ENCODE data around the gene ARL5C. TPM values are rescaled to one million over a fixed set of nuclear protein-coding genes. Genes with fewer than 3 reads are reported as not detected.

The ARL5C gene
- total RNA-seq, 1 donor from 2014 or later, result not detected

DNA sequence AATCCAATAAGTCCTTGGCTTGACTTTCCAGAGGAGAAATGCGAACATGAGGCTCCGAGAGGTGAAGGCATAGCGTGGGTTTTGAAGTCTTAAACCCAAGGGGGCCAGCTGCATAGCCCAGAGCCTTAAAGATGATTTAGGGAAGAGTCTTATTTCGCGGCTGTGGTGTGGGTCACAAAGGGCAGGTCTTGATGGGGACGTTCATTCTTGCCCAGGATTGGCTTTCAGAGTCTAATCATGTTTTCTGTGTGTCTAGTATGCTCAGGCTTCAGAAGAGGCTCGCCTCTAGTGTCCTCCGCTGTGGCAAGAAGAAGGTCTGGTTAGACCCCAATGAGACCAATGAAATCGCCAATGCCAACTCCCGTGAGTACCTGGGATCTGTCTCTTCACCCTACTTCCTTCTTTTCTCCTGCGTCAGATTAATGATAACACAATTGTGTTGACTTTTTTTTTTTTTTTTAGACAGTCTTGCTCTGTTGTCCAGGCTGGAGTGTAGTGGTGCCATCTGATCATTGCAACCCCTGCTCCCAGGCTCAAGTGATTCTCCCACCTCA is 35.1 kb upstream of the ARL5C start:
- H3K36me3 Mint-ChIP-seq (ENCODE audit: low read depth), result peaks cover 25% of the 10 kb centered on the region
- peak overlapping the region; percentile 99 for H3K27ac Mint-ChIP-seq (ENCODE audit: unreplicated experiment)
- no peaks in the 10 kb centered on the region for H3K9me3 Mint-ChIP-seq
- peaks cover 38% of the 10 kb centered on the region for H3K4me1 Mint-ChIP-seq
- TF ChIP-seq CTCF (conservative IDR thresholded peaks at IDR 0.05), result no peak
- peak overlapping the region; percentile 92 for H3K4me3 Mint-ChIP-seq
- no peaks in the 10 kb centered on the region for H3K27me3 Mint-ChIP-seq (ENCODE audit: low read depth)
- DNase-seq (ENCODE audit: low read depth, low spot score), result no peak

GRCh38 chr17:39200070-39200879 is 34.3 kb upstream of the ARL5C start, which contains the start of gene RPL19:
TSS of gene RPL19 (plus strand) at chr17:39200283. CDS start at chr17:39200345, 62 bp downstream.
- no peak for TF ChIP-seq CTCF (conservative IDR thresholded peaks at IDR 0.05)
- Mint-ChIP-seq H3K27me3 (ENCODE audit: low read depth) (no peaks in the 10 kb centered on the region), H3K27ac (ENCODE audit: unreplicated experiment) (peak within 1 kb of the TSS; percentile 99), H3K9me3 (no peaks in the 10 kb centered on the region), H3K4me1 (peaks cover 38% of the 10 kb centered on the region), H3K36me3 (ENCODE audit: low read depth) (peaks cover 25% of the 10 kb centered on the region), H3K4me3 (peak within 1 kb of the TSS; percentile 92)
- DNase-seq (ENCODE audit: low read depth, low spot score), result peak; percentile 71

- Mint-ChIP-seq H3K4me3 (peak overlapping the region; percentile 92), H3K4me1 (peaks cover 41% of the 10 kb centered on the region), H3K36me3 (ENCODE audit: low read depth) (peaks cover 21% of the 10 kb centered on the region), H3K9me3 (no peaks in the 10 kb centered on the region), H3K27me3 (ENCODE audit: low read depth) (no peaks in the 10 kb centered on the region), H3K27ac (ENCODE audit: unreplicated experiment) (peak overlapping the region; percentile 99)
- DNase-seq (ENCODE audit: low read depth, low spot score), result peak; percentile 68
- no peak for TF ChIP-seq CTCF (conservative IDR thresholded peaks at IDR 0.05)
Observed at GRCh38 chr17:39199820-39200069, 33.8 kb upstream of the ARL5C start.

DNA sequence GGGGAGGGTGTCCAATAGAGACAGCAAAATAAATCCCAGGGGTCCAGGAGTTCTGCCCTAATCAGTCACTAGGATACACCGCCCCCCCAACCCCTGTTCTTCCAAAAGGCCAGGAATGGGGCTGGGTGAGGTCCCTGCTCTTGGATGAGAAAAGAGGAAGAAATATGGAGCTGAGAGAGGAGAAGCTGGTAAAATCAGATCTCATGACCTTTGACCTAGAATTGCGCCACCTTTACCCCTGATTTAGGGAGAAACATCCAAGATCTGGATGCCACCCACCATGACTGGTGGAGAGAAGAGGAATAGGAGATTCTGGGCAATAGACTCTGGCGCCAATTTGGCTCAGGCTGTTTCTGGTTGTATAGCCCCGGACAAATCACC is 32.2 kb upstream of the ARL5C start:
- no peak for TF ChIP-seq CTCF (conservative IDR thresholded peaks at IDR 0.05)
- DNase-seq (ENCODE audit: low read depth, low spot score), result no peak
- no peaks in the 10 kb centered on the region for H3K9me3 Mint-ChIP-seq
- no peaks in the 10 kb centered on the region for H3K27me3 Mint-ChIP-seq (ENCODE audit: low read depth)
- H3K4me1 Mint-ChIP-seq, result peaks cover 51% of the 10 kb centered on the region
- no peak overlapping the region for H3K27ac Mint-ChIP-seq (ENCODE audit: unreplicated experiment)
- peaks cover 12% of the 10 kb centered on the region for H3K36me3 Mint-ChIP-seq (ENCODE audit: low read depth)
- peak overlapping the region; percentile 92 for H3K4me3 Mint-ChIP-seq

DNA sequence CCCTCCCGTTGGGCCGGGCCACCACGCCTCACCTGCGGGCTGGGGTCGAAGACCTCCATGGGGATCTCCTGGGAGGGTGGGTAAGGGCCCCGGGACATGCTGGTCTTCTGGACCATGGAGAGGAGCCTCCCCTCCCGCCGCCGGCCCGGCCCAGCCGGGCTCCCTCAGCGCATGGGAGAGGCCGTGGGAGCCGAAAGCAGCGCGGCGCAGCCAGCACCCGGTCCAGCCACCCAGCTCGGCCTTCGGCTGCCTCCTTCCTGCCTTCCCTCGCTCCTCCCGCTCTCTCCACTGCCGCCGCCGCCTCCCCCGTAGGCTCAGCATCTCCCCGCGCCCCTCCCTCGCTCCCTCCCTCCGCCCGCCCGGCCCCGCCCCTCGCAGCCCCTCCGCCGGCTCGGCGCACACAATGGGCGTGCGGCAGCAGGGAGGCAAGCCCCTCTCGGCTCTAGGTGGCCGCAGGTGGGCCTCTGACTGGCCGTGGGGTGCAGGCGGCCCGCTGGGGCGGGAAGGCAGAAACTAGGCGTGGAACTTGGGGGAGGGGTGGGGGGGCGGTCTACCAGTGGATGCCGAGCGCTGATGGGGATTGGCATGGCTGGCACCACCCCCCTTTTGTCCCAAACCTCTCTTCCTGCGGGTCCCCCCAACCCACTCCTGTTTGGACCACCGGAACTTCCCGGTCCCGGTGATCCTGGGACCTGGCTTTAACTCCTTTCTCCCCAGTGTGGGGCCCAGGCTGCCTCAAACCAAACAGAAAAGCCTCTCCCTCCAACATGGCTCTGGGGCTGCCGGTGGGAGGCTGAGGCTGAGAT is 31.6 kb upstream of the ARL5C start, which contains the start of gene CACNB1:
Gene CACNB1 (minus strand): TSS at position 290 of the 806 bp plus-strand sequence. CDS start 174 bp downstream, at position 116.
- Mint-ChIP-seq H3K4me1 (peaks cover 48% of the 10 kb centered on the region), H3K27me3 (ENCODE audit: low read depth) (no peaks in the 10 kb centered on the region), H3K27ac (ENCODE audit: unreplicated experiment) (no peak within 1 kb of the TSS), H3K36me3 (ENCODE audit: low read depth) (peaks cover 10% of the 10 kb centered on the region), H3K4me3 (peak within 1 kb of the TSS; percentile 92), H3K9me3 (no peaks in the 10 kb centered on the region)
- no peak for TF ChIP-seq CTCF (conservative IDR thresholded peaks at IDR 0.05)
- peak; percentile 75 for DNase-seq (ENCODE audit: low read depth, low spot score)
